Measurements from ENCODE around the gene SUPT3H.
"Not testable (repeated sequence)": the region's sequence is repeated elsewhere in the genome, so short reads cannot be mapped to it uniquely, and the experiment has no call there.

The SUPT3H gene

DNA sequence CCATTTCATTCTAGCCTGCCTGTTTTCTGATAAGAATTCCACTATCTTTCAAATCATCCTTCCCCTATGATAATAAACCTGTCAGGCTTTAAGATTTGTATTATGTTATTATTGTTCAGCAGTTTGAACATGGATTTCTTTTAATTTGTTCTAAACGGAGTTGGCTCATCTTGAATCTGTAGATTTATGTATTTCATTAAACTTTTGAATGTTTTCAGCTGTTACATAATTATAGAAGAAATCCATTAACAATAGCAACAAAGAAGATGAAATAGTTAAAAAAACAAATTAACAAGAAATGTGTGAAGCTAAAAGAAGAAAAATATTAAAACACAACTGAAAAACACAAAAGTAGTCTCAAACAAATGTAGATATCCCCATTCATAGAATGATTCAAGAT, 273.3 kb downstream of the SUPT3H start:
- no peak for DNase-seq

DNA sequence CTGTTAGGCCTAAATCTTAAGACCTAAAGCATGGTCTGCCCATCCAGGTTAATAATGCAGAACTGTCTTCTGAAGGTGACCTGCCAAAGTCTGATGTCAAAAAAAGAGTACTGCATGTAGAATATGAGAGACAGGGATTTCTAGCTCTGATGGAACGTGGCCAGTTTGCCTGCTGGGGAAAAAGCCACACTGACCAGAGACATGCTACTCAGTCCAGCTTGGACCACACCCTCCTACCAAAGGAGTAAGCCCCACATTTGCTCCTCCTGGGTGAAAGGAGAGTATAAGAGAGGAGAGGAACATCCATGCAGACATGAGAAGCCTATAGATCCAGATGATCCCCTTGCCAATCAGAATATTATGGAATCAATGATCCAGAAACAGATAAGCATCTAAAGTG, 279.5 kb downstream of the SUPT3H start:
- no peak for DNase-seq

DNA sequence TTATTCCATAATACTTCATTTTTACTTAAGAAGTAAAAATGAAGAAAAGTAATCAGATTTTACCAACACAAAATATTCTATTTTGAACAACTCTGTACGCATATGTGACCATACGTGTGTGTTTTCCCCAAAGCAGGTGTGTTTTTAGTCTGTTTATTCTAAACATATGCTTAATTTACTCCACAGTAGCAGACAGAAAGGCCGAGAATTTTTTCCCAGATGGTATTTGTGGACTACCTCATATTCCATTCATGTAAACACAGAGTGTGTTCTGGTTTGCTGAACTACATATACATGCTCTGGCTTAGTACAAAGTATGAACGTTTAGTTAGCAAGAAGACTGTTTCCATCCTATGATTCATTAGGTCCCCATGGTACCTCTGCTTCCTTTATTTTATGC, 282.9 kb downstream of the SUPT3H start:
- no peak for DNase-seq

DNA sequence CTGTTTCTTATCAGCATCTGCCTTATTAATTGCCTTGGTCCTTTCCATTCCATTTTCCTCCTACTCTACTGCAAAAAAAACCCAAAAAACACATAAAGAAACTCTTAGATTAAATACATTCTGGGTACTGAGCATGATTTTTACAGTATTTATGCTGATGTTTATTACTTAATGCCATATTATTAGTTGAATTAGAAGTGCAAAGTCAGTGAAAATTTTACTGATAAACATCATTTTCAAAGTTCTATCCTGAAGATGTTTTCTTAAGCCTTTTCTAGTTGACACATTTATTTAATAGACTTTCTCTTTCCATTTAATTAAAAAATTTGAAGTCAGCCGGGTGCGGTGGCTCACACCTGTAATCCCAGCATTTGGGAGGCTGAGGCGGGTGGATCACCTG, 285.6 kb downstream of the SUPT3H start:
- no peak for DNase-seq

DNA sequence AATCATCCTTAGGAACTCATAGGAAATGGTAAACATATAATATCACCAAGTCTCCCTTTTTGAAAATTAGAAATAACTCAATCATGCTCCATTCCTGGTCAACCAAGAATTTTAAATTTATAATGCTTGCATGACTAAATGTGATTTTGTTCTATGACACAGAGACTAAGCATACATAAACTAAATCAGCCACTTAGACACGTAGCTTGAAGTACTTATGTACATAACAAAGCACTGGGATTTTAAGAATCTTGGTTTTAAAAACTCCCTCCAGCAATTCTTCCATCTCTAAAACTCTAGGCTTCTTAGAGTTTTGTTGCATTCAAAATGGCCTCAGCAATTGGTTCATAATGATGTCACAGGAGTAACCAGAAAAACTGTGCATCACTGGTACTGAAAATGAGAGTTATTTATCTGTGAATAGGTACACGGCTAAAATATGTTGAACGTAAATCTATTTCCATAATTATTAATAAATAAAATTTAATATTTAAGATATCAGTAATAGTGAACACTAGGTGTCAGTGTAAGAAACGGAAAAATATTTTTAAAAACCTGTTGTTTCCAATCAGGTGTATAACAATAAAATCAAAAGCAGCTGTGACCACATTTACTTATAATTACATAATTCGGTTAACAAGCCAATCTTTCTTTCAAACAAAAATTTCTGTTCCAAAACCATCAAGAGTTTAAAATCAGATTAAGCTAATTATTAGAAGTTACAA, 291.2 kb downstream of the SUPT3H start:
- DNase-seq: no peak

DNA sequence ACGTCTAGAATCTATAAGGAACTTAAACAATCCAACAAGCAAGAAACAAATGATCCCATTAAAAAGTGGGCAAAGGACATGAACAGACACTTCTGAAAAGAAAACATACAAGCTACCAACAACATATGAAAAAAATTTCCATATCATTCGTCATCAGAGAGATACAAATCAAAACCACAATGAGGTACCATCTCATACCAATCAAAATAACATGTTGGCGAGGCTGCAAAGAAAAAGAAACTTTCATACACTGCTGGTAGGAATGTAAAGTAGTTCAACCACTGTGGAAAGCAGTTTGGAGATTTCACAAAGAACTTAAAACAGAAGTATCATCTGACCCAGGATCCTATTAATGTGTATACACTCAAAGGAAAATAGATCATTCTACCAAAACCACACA, 293.5 kb downstream of the SUPT3H start:
- no peak for DNase-seq

DNA sequence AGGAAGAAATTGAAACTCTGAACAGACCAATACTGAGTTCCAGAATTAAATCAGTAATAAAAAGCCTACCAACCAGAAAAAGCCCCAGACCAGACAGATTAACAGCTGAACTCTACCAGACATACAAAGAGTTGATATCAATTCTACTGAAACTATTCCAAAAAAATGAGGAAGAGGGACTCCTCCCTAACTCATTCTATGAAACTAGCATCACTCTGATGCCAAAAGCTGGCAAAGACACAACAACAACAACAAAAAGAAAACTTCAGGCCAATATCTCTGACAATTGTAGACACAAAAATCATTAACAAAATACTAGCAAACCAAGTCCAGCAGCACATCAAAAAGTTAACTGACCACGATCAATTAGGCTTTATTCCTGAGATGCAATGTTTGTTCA, 295.6 kb downstream of the SUPT3H start:
- no peak for DNase-seq

DNA sequence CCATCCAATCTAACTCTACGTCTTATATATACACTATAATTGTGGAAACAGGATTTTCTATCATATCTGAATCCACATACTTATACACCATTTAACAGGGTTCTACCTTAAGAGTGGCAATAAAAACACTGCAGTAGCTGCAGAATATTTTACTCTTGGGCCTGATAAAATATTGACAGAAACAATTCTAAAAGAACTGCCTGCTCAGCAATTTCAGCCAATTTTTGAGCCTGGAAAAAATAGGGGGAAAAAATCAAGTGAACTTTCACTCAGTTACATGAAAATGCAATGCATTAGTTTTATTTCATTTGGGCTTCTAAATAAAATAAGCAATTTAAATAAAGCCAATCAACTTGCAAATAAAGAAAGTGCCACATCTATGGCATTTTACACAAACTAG, 296.1 kb downstream of the SUPT3H start:
- DNase-seq: no peak

DNA sequence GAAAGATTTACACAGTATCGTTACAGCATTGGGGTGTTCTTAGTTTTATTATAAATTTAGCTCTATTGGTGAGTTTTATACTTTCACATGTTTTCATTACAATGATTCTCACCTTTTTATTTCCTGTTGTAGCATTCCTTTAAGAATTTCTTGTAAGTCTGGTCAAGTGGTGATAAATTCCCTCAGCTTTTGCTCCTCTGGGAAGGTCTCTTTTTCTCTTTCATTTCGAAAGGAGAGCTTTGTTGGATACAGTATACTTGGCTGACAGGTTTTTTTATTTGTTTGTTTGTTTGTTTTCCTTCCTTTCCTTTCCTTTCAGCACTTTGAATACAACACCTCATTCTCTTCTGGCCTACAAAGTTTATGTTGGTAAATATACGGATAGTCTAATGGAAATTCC, 299.3 kb downstream of the SUPT3H start:
- DNase-seq: no peak

DNA sequence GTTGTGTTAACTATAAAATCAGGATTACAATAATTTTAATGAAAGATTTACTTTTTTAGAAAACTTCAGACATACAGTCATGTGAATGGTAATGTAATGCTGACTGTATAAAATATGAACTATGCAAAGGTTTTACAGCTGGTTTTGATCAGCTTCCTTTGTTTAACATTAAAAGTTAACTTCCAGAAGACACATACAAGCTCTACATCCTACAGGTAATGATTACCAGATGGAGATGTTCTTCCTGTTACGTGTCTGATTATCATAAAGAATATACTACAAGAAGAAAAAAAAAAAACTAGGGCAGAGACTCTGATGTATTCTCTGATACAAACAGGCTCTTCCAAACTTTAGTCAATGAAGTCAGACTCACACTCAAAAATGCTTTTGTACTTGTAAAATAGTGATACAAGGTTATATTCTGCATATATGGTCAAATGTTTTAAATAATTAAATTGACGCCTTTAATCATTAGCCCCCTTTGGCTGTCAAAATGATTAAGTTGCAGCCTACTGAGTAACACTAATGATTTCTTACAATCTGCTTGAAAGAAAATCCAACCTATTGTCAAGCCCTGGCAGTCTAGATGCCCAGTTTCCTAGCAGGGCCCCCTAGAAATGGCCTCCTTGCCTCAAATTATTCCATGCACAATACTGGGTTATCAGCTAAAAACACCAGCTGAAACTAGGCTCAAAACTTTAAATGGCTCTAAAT, 301.4 kb downstream of the SUPT3H start:
- DNase-seq: no peak

DNA sequence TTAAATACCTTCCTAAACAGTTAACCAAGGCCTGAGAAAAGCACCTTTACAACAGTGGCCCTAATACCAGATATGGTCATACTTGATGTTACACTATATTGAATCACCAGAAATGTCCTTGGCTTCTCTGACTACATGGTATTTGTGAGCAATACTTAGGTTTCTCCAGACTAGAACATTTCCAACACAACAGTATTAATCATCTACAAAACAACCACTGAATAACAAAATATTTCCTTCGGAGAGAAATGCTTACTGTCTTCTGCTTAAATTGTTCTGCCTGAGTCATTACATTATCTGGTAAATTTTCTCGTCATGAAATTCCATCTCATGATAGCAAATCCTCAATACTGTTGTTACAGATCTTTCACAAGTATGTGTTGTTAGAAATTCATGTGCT, 302.5 kb downstream of the SUPT3H start:
- DNase-seq: no peak

DNA sequence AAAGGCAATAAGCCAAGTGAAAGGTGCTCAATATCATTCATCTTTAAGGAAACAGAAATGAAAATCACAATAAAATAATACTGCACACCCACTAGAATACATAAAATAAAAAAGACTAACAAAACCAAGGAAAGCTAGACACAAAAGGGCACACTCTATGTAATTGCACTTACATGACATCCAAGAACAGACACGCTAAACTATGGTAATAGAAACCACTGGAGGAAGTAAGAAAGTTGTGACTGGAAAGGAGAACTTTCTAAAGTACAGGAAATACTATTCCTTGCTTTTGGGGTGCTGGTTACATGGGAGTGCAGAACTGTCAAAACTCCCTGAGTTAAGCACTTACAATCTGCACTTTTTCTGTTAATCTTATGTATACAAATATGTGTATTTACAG, 303.3 kb downstream of the SUPT3H start:
- DNase-seq: no peak

DNA sequence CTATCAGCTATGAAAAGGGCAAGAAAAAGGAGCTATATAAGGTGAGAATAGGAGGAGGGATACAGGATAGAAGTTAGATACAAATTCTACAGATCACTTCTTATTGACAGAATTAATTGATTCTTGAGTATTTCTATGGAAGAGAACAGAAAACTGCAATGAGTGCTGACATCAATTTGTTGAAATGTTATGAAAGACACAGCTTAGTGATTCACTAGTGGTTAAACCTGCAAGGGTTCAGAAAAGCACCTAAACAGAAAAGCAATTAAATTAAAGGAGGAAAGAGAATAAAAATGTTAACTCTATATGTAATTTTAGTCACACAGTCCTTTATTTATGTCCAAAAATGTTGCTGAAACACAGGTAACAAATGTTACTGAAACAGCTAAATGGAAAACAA, 304.0 kb downstream of the SUPT3H start:
- no peak for DNase-seq

DNA sequence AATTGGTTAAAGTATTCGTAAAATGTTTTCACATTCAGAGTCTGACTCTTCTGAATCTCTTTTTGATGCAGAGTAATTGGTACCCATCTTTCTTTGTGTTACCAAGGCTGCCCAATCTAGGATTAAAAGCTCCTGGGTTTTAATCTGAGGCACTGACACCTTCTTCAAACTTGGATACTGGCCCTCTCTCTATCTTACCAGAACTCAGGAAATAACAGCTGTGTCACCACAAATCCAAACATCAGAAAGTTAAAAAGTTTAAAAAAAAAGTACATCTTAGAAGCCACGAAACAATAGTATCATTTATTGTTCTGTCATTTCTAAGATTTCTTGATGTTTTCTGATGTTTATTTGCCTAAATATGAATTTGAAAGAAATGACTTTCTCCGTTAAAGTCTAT, 305.1 kb downstream of the SUPT3H start:
- DNase-seq: no peak

DNA sequence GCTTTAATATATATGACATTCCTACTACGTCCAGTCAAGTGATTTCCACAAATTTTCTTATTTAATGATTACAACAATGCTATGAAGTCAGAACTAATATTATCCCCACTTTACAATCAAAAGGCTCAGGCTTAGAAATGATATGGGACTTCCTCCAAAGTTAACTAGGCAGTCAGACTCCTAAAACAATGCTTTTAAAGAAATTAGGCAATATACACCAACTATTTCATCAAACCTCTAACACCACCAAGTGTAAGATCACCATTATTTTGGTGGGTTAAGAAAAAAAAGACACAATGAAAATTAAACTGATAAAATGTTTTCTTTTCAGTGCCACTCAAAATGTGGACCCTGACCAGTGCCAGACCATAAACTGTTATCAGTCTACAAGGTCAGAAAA, 305.7 kb downstream of the SUPT3H start:
- no peak for DNase-seq

DNA sequence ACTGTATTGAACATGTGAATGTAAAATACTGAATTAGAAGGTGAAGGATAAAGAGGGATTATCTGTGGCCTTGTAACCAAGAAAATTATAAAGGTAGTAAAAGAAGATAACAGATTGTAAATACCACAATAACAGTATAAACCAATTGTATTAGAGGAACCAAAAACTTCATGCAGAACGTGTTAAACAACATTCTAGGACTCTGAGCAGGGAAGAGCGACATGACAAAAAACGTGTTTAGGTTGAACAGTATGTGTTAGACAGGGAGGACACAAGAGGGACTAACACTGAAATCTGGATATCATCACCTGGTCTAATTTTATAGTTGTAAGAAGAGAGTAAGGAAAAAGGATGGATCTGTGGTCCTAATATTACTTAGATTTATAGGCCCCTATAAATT, 308.6 kb downstream of the SUPT3H start:
- DNase-seq: no peak

DNA sequence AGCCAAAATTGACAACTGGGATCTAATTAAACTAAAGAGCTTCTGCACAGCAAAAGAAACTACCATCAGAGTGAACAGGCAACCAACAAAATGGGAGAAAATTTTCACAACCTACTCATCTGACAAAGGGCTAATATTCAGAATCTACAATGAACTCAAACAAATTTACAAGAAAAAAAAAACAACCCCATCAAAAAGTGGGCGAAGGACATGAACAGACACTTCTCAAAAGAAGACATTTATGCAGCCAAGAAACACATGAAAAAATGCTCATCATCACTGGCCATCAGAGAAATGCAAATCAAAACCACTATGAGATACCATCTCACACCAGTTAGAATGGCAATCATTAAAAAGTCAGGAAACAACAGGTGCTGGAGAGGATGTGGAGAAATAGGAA, 310.3 kb downstream of the SUPT3H start:
- not testable (repeated sequence) for DNase-seq

DNA sequence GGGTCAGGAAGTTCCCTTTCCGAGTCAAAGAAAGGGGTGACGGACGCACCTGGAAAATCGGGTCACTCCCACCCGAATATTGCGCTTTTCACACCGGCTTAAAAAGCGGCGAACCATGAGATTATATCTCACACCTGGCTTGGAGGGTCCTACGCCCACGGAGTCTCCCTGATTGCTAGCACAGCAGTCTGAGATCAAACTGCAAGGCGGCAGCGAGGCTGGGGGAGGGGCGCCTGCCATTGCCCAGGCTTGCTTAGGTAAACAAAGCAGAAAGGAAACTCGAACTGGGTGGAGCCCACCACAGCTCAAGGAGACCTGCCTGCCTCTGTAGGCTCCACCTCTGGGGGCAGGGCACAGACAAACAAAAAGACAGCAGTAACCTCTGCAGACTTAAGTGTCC, 315.1 kb downstream of the SUPT3H start:
- not testable (repeated sequence) for DNase-seq

DNA sequence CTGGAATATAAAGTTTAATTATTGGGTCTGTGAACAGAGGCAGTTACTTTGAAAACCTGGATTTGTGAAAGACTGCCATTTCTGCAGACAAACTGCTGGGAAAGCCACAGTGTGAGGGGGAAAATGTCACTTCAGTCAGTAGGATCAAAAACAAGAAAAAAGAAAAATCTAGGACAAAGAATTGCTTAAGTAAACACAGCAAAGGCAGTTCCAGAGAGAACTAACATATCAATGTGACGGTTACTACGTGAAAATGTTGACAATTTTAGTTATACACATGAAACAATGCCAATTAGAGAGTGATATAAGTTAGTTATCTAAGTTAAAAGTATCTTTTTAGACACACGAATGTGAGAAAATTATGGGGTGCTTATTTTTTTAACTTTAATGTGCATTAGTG, 320.0 kb downstream of the SUPT3H start:
- no peak for DNase-seq

DNA sequence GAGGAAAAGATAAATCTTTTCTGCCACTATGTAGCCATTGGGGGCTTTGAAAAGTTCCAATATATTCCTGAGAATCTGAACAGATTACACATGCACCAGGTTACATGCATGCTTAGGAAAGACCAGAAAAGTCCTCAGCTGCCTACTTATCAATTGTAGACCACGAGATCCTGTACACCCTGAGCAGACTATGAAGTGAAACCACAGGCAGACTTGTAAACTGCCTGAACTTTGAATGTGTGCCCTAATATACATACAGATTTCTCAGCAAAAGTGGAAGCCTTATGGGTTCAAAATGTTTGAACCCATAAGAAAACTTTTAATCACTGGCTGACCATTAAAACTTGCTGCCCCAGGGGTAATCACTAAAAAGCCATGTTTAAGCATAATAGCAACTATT, 323.1 kb downstream of the SUPT3H start:
- no peak for DNase-seq

DNA sequence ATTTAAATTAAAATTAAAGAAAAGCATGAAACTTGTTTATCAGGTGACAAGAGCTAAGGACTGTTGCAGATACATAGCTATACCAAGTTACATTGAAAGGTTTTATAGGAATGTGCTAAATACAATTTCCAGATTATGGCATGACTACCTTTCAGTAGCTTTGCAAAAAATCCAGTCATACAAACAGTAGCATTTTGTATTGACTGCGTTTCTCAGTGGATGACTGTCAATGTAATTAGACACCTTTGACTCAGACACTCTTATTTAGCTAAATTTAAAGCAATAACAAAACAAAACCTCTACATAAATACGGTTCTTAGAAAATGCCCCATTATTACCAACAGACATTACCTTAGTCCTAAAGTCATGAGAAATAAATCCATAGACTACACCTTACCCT, 325.4 kb downstream of the SUPT3H start:
- DNase-seq: no peak

DNA sequence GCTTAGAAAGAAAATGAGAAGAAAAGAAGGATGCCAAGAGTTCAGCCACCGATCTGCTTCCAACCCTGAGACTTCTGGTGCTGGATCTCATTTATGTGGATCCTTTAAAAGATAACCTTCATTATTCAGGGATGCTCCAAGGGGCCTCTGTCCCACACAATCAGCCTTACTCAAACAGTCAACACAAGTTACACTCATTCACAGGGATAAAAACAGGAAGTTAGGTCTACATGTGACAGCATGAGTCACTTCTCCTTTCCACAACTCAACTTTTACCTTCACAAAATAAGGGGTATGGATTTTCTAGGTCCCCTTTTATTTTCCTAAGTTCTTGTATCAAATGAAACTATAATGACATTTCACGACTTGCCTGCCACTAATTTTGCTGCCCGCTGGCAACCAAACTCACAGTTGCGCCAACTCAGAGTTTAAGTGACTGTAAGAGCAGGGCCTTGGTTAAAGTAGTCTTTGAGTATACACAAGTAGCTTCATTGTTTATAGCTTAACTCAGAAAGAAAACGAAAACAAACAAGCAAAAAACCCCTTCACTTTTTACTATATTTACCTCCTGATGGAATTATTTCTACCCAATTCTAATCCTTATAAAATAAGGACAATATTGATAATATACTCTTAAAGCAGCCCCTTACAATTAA, 328.4 kb downstream of the SUPT3H start:
- no peak for DNase-seq

DNA sequence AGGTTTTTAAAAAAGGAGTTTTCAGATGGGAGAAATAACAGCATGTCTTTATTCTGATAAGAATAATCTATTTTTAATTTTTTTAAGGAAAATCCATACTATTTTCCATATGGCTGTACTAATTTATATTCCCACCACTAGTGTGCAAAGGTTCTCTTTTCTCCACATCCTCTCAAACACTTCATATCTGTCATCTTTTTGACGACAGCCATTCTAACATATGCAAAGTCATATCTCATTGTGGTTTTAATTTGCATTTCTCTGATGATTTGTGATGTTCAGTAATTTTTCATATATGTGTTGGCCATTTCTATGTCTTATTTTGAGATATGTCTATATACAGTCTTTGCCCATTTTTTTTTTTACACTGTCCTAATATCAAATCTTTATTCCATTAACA, 330.2 kb downstream of the SUPT3H start:
- no peak for DNase-seq

DNA sequence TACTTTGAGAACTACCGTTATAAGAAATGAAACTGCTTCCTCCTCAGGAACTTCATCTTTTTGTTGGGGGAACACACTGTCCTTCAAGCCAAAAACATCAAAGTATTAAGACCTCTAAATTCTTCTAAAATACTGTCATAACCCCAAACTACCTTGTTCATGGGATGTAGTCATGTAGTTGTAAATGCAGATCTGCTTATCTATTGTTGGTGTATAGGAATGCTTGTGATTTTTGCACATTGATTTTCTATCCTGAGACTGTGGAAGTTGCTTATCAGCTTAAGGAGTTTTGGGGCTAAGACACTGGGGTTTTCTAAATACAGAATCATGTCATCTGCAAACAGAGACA, 332.5 kb downstream of the SUPT3H start:
- no peak for DNase-seq

Measured in SHP77 treated with DMSO at 0.1 percent for 48 hours (cell line).